ENCODE results near the gene AKAP6. TPM values are rescaled to one million over a fixed set of nuclear protein-coding genes. Genes with fewer than 3 reads are reported as not detected.

Gene AKAP6
- total RNA-seq, 1 experiment from 2014 or later: 2.3 TPM

GRCh38 chr14:32339188-32339587 lies 10.1 kb downstream of the AKAP6 start:
- H3K27me3 Mint-ChIP-seq (ENCODE audit: insufficient read depth, unreplicated experiment): no peaks in the 10 kb centered on the region
- peaks cover 14% of the 10 kb centered on the region for H3K4me1 Mint-ChIP-seq (ENCODE audit: insufficient read depth, unreplicated experiment)
- CTCF ChIA-PET: interaction anchor here (0.6 to 0.7 kb wide), 2 partner anchors 37 to 43 kb away, joined by 3 read pairs; no protein-coding TSS in a partner anchor
- POLR2A ChIA-PET: interaction anchor here (0.9 kb wide), 1 partner anchor 19 kb away, joined by 3 read pairs; no protein-coding TSS in a partner anchor
- intact Hi-C loops (cut with micrococcal nuclease): no loop called here
- no peaks in the 10 kb centered on the region for H3K36me3 Mint-ChIP-seq (ENCODE audit: insufficient read depth, unreplicated experiment)
- TF ChIP-seq, protein P1, sequence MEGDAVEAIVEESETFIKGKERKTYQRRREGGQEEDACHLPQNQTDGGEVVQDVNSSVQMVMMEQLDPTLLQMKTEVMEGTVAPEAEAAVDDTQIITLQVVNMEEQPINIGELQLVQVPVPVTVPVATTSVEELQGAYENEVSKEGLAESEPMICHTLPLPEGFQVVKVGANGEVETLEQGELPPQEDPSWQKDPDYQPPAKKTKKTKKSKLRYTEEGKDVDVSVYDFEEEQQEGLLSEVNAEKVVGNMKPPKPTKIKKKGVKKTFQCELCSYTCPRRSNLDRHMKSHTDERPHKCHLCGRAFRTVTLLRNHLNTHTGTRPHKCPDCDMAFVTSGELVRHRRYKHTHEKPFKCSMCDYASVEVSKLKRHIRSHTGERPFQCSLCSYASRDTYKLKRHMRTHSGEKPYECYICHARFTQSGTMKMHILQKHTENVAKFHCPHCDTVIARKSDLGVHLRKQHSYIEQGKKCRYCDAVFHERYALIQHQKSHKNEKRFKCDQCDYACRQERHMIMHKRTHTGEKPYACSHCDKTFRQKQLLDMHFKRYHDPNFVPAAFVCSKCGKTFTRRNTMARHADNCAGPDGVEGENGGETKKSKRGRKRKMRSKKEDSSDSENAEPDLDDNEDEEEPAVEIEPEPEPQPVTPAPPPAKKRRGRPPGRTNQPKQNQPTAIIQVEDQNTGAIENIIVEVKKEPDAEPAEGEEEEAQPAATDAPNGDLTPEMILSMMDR (IDR thresholded peaks at IDR 0.05; ENCODE audit: unreplicated experiment): no peak
- H3K9me3 Mint-ChIP-seq (ENCODE audit: unreplicated experiment): no peaks in the 10 kb centered on the region
- no peak for DNase-seq (ENCODE audit: unreplicated experiment)
- H3K4me3 Mint-ChIP-seq (ENCODE audit: unreplicated experiment): no peak overlapping the region
- no TSS peak for BruUV-seq (replicated peaks)
- H3K27ac Mint-ChIP-seq (ENCODE audit: low read depth, unreplicated experiment): no peak overlapping the region

DNA sequence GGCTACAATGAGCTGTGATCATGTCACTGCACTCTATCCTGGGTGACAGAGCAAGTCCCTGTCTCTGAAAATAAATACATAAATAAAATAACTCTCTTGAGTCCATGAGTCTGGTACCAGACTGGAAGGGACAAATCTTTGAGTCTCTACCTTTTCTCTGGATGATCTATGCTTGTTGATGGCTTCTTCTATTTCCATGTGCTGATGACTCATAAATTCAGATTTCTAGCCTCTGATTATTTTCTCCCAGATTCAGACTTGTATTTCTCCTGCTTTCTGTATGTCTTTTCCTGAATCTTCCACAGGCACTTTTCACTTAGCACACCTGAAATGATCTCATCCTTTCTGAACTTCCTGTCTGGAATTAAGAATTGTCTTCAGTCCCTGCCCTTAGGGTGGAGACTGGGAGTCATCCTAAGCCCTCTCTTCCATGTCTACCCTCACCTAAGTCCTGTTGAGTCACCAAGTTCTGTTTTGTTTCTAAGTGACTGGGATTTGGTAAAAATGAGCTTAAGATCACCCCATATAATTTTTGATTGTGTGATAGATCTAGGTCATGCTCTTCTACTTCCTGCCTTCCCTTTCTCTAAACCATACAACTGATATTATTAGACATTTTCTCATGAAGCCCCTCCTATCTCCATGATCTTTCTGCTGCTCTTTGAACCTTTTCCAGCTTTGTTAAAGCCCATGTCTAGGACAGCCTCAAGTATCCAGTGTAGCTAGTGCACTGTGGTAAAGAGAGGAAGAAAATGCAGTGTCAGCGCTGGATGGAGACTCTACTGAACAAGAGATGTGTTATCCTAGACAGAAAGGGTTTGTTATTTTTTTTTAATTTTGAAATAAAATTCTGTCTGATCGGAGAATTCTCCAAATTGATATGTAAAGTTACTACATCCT lies 13.1 kb downstream of the AKAP6 start:
- Mint-ChIP-seq H3K27me3 (ENCODE audit: insufficient read depth, unreplicated experiment) (no peaks in the 10 kb centered on the region), H3K9me3 (ENCODE audit: unreplicated experiment) (no peaks in the 10 kb centered on the region), H3K36me3 (ENCODE audit: insufficient read depth, unreplicated experiment) (no peaks in the 10 kb centered on the region), H3K27ac (ENCODE audit: low read depth, unreplicated experiment) (peak overlapping the region; percentile 11), H3K4me1 (ENCODE audit: insufficient read depth, unreplicated experiment) (peaks cover 27% of the 10 kb centered on the region), H3K4me3 (ENCODE audit: unreplicated experiment) (no peak overlapping the region)
- peak; percentile 50 for DNase-seq (ENCODE audit: unreplicated experiment)
- intact Hi-C loops (cut with micrococcal nuclease): no loop called here
- TSS peak; percentile 92 for BruUV-seq (replicated peaks)
- TF ChIP-seq, protein P1 (IDR thresholded peaks at IDR 0.05; ENCODE audit: unreplicated experiment): no peak
- POLR2A ChIA-PET: interaction anchor here (0.6 kb wide), 2 partner anchors 89 to 1274 kb away, joined by 3 read pairs; no protein-coding TSS in a partner anchor
- CTCF ChIA-PET: interaction anchor here (0.7 to 1.2 kb wide), 7 partner anchors 12 to 388 kb away, joined by 3 to 4 read pairs (median 3); no protein-coding TSS in a partner anchor

- no peaks in the 10 kb centered on the region for H3K36me3 Mint-ChIP-seq (ENCODE audit: insufficient read depth, unreplicated experiment)
- intact Hi-C loops (cut with micrococcal nuclease): no loop called here
- H3K27me3 Mint-ChIP-seq (ENCODE audit: insufficient read depth, unreplicated experiment): no peaks in the 10 kb centered on the region
- H3K4me3 Mint-ChIP-seq (ENCODE audit: unreplicated experiment): no peak overlapping the region
- TF ChIP-seq, protein P1 (IDR thresholded peaks at IDR 0.05; ENCODE audit: unreplicated experiment): no peak
- POLR2A ChIA-PET: interaction anchor here (0.6 kb wide), 1 partner anchor 88 kb away, joined by 3 read pairs; no protein-coding TSS in a partner anchor
- CTCF ChIA-PET: interaction anchor here (0.7 to 1.1 kb wide), 6 partner anchors 13 to 387 kb away, joined by 3 to 4 read pairs (median 4); no protein-coding TSS in a partner anchor
- H3K9me3 Mint-ChIP-seq (ENCODE audit: unreplicated experiment): no peaks in the 10 kb centered on the region
- H3K4me1 Mint-ChIP-seq (ENCODE audit: insufficient read depth, unreplicated experiment): peaks cover 27% of the 10 kb centered on the region
- BruUV-seq (replicated peaks): no TSS peak
- H3K27ac Mint-ChIP-seq (ENCODE audit: low read depth, unreplicated experiment): peak overlapping the region; percentile 74
- DNase-seq (ENCODE audit: unreplicated experiment): no peak
These were observed 13.7 kb downstream of the AKAP6 start for GRCh38 chr14:32342847-32343194.

- peaks cover 30% of the 10 kb centered on the region for H3K4me1 Mint-ChIP-seq (ENCODE audit: insufficient read depth, unreplicated experiment)
- no peaks in the 10 kb centered on the region for H3K9me3 Mint-ChIP-seq (ENCODE audit: unreplicated experiment)
- BruUV-seq (replicated peaks): no TSS peak
- ChIA-PET POLR2A (interaction anchor here (0.6 to 1.4 kb wide), 6 partner anchors 23 to 823 kb away, joined by 3 to 7 read pairs (median 3); no protein-coding TSS in a partner anchor), CTCF (interaction anchor here (0.7 to 1.2 kb wide), 5 partner anchors 15 to 182 kb away, joined by 3 to 7 read pairs (median 4); partner anchors contain the start of gene AKAP6)
- intact Hi-C loops (cut with micrococcal nuclease): no loop called here
- H3K4me3 Mint-ChIP-seq (ENCODE audit: unreplicated experiment): no peak overlapping the region
- TF ChIP-seq, protein P1 (IDR thresholded peaks at IDR 0.05; ENCODE audit: unreplicated experiment): no peak
- DNase-seq (ENCODE audit: unreplicated experiment): peak; percentile 20
- H3K27ac Mint-ChIP-seq (ENCODE audit: low read depth, unreplicated experiment): peak overlapping the region; percentile 74
- H3K27me3 Mint-ChIP-seq (ENCODE audit: insufficient read depth, unreplicated experiment): no peaks in the 10 kb centered on the region
- no peaks in the 10 kb centered on the region for H3K36me3 Mint-ChIP-seq (ENCODE audit: insufficient read depth, unreplicated experiment)
These were observed 14.9 kb downstream of the AKAP6 start for GRCh38 chr14:32343926-32344430.
